Heart left ventricle (tissue), 16 donors: Measurements from ENCODE around the gene PHKA2. TPM values are rescaled to one million over a fixed set of nuclear protein-coding genes. Genes with fewer than 3 reads are reported as not detected.

Experiments
- ATAC-seq, 4 donors: fragments of 200-7000 bp; cut with Tn5 transposase; one replicate each; pipeline ENCODE4 v1.9.1; 2020 to 2022; ENCODE audit warnings: moderate library complexity in 4 of 4, mild to moderate bottlenecking in 3 of 4, moderate number of reproducible peaks in 1 of 4
- DNase-seq, 5 donors: peaks; one replicate each; pipeline ENCODE4 v3.0.0-alpha.2; 2020
- H3K27ac ChIP-seq, 12 donors: fragments of 200-600 bp; sonication (generic) in 4 of 12; one replicate each; pipeline versions ENCODE4 v1.5.0 to v1.8.0; 2016 to 2022; ENCODE audit warnings: mild to moderate bottlenecking in 2 of 12
- H3K27me3 ChIP-seq, 9 donors: fragments of 200-600 bp; sonication (generic) in 2 of 9; one replicate each; pipeline versions ENCODE4 v1.5.1 to v1.8.0; 2016 to 2022; ENCODE audit warnings: mild to moderate bottlenecking in 3 of 9
- H3K36me3 ChIP-seq, 9 donors: fragments of 200-600 bp; sonication (generic) in 2 of 9; one replicate each; pipeline versions ENCODE4 v1.5.0 to v1.8.0; 2018 to 2022; ENCODE audit warnings: mild to moderate bottlenecking in 2 of 9
- H3K4me1 ChIP-seq, 12 donors: fragments of 200-600 bp; sonication (generic) in 4 of 12; one replicate each; pipeline versions ENCODE4 v1.5.0 to v1.8.0; 2016 to 2022; ENCODE audit warnings: mild to moderate bottlenecking in 3 of 12
- H3K4me3 ChIP-seq, 12 donors: fragments of 200-600 bp; sonication (generic) in 4 of 12; one replicate each; pipeline versions ENCODE4 v1.5.0 to v1.8.0; 2017 to 2022; ENCODE audit warnings: mild to moderate bottlenecking in 9 of 12, moderate library complexity in 4 of 12
- H3K9me3 ChIP-seq, 12 donors: fragments of 200-600 bp; sonication (generic) in 4 of 12; one replicate each; pipeline versions ENCODE4 v1.5.0 to v1.8.0; 2016 to 2022; ENCODE audit warnings: mild to moderate bottlenecking in 1 of 12
- POLR2A ChIP-seq, 2 donors: fragments of 450-650 bp; IDR thresholded peaks; one replicate each; pipeline ENCODE4 v1.6.1; 2017; ENCODE audit warnings: antibody characterized with exemption in 2 of 2, mild to moderate bottlenecking in 2 of 2, moderate library complexity in 2 of 2
- WGBS, 4 donors: extraction: QIAGEN DNeasy Blood & Tissue Kit in 2 of 4; methylation state at CpG; one replicate each; pipeline versions ENCODE4 v1.1.5 to v1.1.7; 2013 to 2018; 5-methylcytosine and 5-hydroxymethylcytosine counted together
- intact Hi-C, 10 donors: fragments of 100-400 bp; cut with DNase I; formaldehyde crosslinking; loops; one replicate each; pipeline versions ENCODE4 v1.11.1 to v1.14.2; 2022
- polyA plus RNA-seq, 2 donors: library from polyadenylated mRNA; stranded (reverse); fragments of 200-250 nt; gene quantifications; one replicate each; pipeline ENCODE4 v1.2.3, GENCODE V29; 2013
- total RNA-seq, 9 donors: library from RNA; depleted of rRNA in 2 of 9; stranded (reverse); fragments of >200 nt in 2 of 9; fragmentation: NEBNext Ultra II Directional in 3 of 9; extraction: Animal tissue kit (Norgen Biotek cat#: 25700) in 3 of 9; gene quantifications; one replicate each; pipeline versions ENCODE4 v1.1.0 to v1.2.4, GENCODE V29; 2016 to 2023
- TF ChIP-seq, protein P1 (sequence below), 12 donors: fragments of 200-600 bp; sonication (generic) in 4 of 12; IDR thresholded peaks; one replicate each; pipeline versions ENCODE4 v1.5.0 to v1.8.0; 2018 to 2022; ENCODE audit warnings: antibody characterized with exemption in 12 of 12, mild to moderate bottlenecking in 5 of 12
- donor health status: ischemic (EF 13 %, LVEDD 7.1; RV severe dilation, severe dysfunction).
- donor health status: healthy with polysubstance abuse.
- donor health status: DM: no; HTN: yes; CAD: no.
- donor health status: DM: no; HTN: no; CAD: no.
- donor health status: ischemic (EF 25% LVEDD 6.9; RV normal size, moderate dysfunction).
- donor health status: ischemic (EF 25% LVEDD 5.7; RV mildly dilated, moderate dysfunction).
- donor health status: healthy.
- donor health status: DM: yes; HTN: yes; CAD: no.
- donor health status: ischemic (EF 35%, LVEDD 5.7; RV mildly dilated, moderate dysfunction).
- donor health status: nonischemic (EF 11% LVEDD 7.7; RV severe dilation, severe dysfunction).
- donor health status: DM: yes; HTN: yes; CAD: no.
- donor health status: PGD.
- donor health status: ischemic (EF 29% LVEDD 5.4; RV normal size, mild dysfunction).
- donor health status: nonischemic (EF 23%, LVEDD 6.1; RV moderate dilation, normal function).

Gene PHKA2
- total and polyA plus RNA-seq, 11 donors = 13.8 to 45.7 (median 26.9) TPM

- H3K27me3 ChIP-seq = no peaks in the 10 kb centered on the region
- ATAC-seq (no peak), DNase-seq (no peak)
- no peak for TF ChIP-seq POLR2A (IDR thresholded peaks at IDR 0.05)
- TF ChIP-seq, protein P1, sequence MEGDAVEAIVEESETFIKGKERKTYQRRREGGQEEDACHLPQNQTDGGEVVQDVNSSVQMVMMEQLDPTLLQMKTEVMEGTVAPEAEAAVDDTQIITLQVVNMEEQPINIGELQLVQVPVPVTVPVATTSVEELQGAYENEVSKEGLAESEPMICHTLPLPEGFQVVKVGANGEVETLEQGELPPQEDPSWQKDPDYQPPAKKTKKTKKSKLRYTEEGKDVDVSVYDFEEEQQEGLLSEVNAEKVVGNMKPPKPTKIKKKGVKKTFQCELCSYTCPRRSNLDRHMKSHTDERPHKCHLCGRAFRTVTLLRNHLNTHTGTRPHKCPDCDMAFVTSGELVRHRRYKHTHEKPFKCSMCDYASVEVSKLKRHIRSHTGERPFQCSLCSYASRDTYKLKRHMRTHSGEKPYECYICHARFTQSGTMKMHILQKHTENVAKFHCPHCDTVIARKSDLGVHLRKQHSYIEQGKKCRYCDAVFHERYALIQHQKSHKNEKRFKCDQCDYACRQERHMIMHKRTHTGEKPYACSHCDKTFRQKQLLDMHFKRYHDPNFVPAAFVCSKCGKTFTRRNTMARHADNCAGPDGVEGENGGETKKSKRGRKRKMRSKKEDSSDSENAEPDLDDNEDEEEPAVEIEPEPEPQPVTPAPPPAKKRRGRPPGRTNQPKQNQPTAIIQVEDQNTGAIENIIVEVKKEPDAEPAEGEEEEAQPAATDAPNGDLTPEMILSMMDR (IDR thresholded peaks at IDR 0.05) = peak in 10 of 12 donors; percentile 14 to 55 (median 38)
- 61 to 66% (median 63%) methylated on average over 13 of the region's 13 CpGs for WGBS, 4 donors
- no peak overlapping the region for H3K27ac ChIP-seq
- no peak overlapping the region for H3K4me3 ChIP-seq
- H3K36me3 ChIP-seq = peaks cover 0 to 12% (median 2%) of the 10 kb centered on the region in 9 donors
- peaks cover 0 to 12% (median 1%) of the 10 kb centered on the region in 12 donors for H3K4me1 ChIP-seq
- no peaks in the 10 kb centered on the region for H3K9me3 ChIP-seq
- intact Hi-C loops = loop anchor here (2.0 to 10.0 kb wide), 6 partner anchors 475 to 508 kb away; partner anchors contain the start of gene CDKL5 (in 2 of the 10)
Measured at GRCh38 chrX:18899796-18900380, 84.0 kb downstream of the PHKA2 start.

- Histone ChIP-seq H3K27me3 (no peaks in the 10 kb centered on the region), H3K4me3 (no peak overlapping the region), H3K27ac (no peak overlapping the region), H3K9me3 (no peaks in the 10 kb centered on the region), H3K4me1 (peaks cover 0 to 14% (median 3%) of the 10 kb centered on the region in 12 donors), H3K36me3 (peaks cover 0 to 8% (median 2%) of the 10 kb centered on the region in 9 donors)
- no peak for ATAC-seq
- WGBS, 4 donors = 78 to 89% (median 81%) methylated on average over 5 to 6 of the region's 6 CpGs
- DNase-seq = no peak
- intact Hi-C loops = loop anchor here in 8 of 10 donors (2.0 to 10.0 kb wide), 5 partner anchors 474 to 506 kb away; partner anchors contain the start of gene CDKL5 (in 2 of the 8)
- TF ChIP-seq, protein P1 (IDR thresholded peaks at IDR 0.05) = no peak
- TF ChIP-seq POLR2A (IDR thresholded peaks at IDR 0.05) = no peak
Measured at GRCh38 chrX:18898492-18898891, 85.4 kb downstream of the PHKA2 start.

- DNase-seq (no peak), ATAC-seq (no peak)
- no peak overlapping the region for H3K27ac ChIP-seq
- intact Hi-C loops = loop anchor here in 8 of 10 donors (2.0 to 10.0 kb wide), 5 partner anchors 473 to 506 kb away; partner anchors contain the start of gene CDKL5 (in 2 of the 8)
- H3K9me3 ChIP-seq = no peaks in the 10 kb centered on the region
- TF ChIP-seq, protein P1 (IDR thresholded peaks at IDR 0.05) = no peak
- TF ChIP-seq POLR2A (IDR thresholded peaks at IDR 0.05) = no peak
- H3K27me3 ChIP-seq = no peaks in the 10 kb centered on the region
- no peak overlapping the region for H3K4me3 ChIP-seq
- peaks cover 0 to 8% (median 0%) of the 10 kb centered on the region in 9 donors for H3K36me3 ChIP-seq
- WGBS, 4 donors = 78 to 97% (median 92%) methylated on average over 5 to 11 of the region's 11 CpGs
- H3K4me1 ChIP-seq = peaks cover 0 to 14% (median 3%) of the 10 kb centered on the region in 12 donors
Measured at GRCh38 chrX:18898091-18898490, 85.8 kb downstream of the PHKA2 start.

GRCh38 chrX:18897611-18898010 lies 86.3 kb downstream of the PHKA2 start:
- 88 to 96% (median 92%) methylated on average over 15 of the region's 15 CpGs for WGBS, 4 donors
- Histone ChIP-seq H3K4me3 (no peak overlapping the region), H3K4me1 (peaks cover 0 to 14% (median 3%) of the 10 kb centered on the region in 12 donors), H3K27me3 (no peaks in the 10 kb centered on the region), H3K9me3 (no peaks in the 10 kb centered on the region), H3K36me3 (peaks cover 0 to 8% (median 0%) of the 10 kb centered on the region in 9 donors), H3K27ac (no peak overlapping the region)
- no peak for DNase-seq
- TF ChIP-seq POLR2A (IDR thresholded peaks at IDR 0.05) = no peak
- TF ChIP-seq, protein P1 (IDR thresholded peaks at IDR 0.05) = no peak
- intact Hi-C loops = loop anchor here in 8 of 10 donors (2.0 to 10.0 kb wide), 5 partner anchors 473 to 505 kb away; partner anchors contain the start of gene CDKL5 (in 2 of the 8)
- ATAC-seq = no peak
